Nephron progenitor cell (in vitro differentiated cells): ENCODE data around the gene TMEM45B.

Experiments used
- DNase-seq: peaks from one replicate; pipeline ENCODE4 v3.0.0; 2021
- H3K27ac Mint-ChIP-seq: 2 replicates; pipeline ENCODE4 v1.8.0; 2021; ENCODE audit warnings: mild to moderate bottlenecking, moderate library complexity, mixed read lengths
- H3K27me3 Mint-ChIP-seq: 2 replicates; pipeline ENCODE4 v1.8.0; 2021; ENCODE audit warnings: mild to moderate bottlenecking, low read depth, mixed read lengths; ENCODE audit not compliant: poor library complexity
- H3K36me3 Mint-ChIP-seq: 2 replicates; pipeline ENCODE4 v1.8.0; 2021; ENCODE audit warnings: low read depth, mixed read lengths
- H3K4me1 Mint-ChIP-seq: 2 replicates; pipeline ENCODE4 v1.8.0; 2021; ENCODE audit warnings: mixed read lengths
- H3K4me3 Mint-ChIP-seq: 2 replicates; pipeline ENCODE4 v1.8.0; 2021; ENCODE audit warnings: mild to moderate bottlenecking, moderate library complexity, mixed read lengths
- H3K9me3 Mint-ChIP-seq: 2 replicates; pipeline ENCODE4 v1.8.0; 2021; ENCODE audit warnings: mild to moderate bottlenecking, moderate library complexity, mixed read lengths
- TF ChIP-seq, protein P1 (sequence below): fragments of 200-600 bp; sonication (generic); IDR thresholded peaks from 2 replicates; pipeline ENCODE4 v1.5.0; 2021; ENCODE audit warnings: antibody characterized with exemption

Gene TMEM45B

GRCh38 chr11:129871914-129872313 is 56.3 kb downstream of the TMEM45B start:
- peak overlapping the region; percentile 0 for H3K27ac Mint-ChIP-seq
- H3K4me3 Mint-ChIP-seq, result no peak overlapping the region
- H3K4me1 Mint-ChIP-seq, result peaks cover 14% of the 10 kb centered on the region
- no peaks in the 10 kb centered on the region for H3K9me3 Mint-ChIP-seq
- TF ChIP-seq, protein P1, sequence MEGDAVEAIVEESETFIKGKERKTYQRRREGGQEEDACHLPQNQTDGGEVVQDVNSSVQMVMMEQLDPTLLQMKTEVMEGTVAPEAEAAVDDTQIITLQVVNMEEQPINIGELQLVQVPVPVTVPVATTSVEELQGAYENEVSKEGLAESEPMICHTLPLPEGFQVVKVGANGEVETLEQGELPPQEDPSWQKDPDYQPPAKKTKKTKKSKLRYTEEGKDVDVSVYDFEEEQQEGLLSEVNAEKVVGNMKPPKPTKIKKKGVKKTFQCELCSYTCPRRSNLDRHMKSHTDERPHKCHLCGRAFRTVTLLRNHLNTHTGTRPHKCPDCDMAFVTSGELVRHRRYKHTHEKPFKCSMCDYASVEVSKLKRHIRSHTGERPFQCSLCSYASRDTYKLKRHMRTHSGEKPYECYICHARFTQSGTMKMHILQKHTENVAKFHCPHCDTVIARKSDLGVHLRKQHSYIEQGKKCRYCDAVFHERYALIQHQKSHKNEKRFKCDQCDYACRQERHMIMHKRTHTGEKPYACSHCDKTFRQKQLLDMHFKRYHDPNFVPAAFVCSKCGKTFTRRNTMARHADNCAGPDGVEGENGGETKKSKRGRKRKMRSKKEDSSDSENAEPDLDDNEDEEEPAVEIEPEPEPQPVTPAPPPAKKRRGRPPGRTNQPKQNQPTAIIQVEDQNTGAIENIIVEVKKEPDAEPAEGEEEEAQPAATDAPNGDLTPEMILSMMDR, result no peak
- H3K27me3 Mint-ChIP-seq, result no peaks in the 10 kb centered on the region
- H3K36me3 Mint-ChIP-seq, result peaks cover 79% of the 10 kb centered on the region
- DNase-seq, result no peak

GRCh38 chr11:129880311-129880710 is 64.7 kb downstream of the TMEM45B start:
- H3K4me1 Mint-ChIP-seq, result no peaks in the 10 kb centered on the region
- H3K27ac Mint-ChIP-seq, result peak overlapping the region; percentile 8
- no peaks in the 10 kb centered on the region for H3K27me3 Mint-ChIP-seq
- H3K9me3 Mint-ChIP-seq, result no peaks in the 10 kb centered on the region
- no peak for DNase-seq
- TF ChIP-seq, protein P1, result no peak
- no peak overlapping the region for H3K4me3 Mint-ChIP-seq
- H3K36me3 Mint-ChIP-seq, result peaks cover 86% of the 10 kb centered on the region

DNA sequence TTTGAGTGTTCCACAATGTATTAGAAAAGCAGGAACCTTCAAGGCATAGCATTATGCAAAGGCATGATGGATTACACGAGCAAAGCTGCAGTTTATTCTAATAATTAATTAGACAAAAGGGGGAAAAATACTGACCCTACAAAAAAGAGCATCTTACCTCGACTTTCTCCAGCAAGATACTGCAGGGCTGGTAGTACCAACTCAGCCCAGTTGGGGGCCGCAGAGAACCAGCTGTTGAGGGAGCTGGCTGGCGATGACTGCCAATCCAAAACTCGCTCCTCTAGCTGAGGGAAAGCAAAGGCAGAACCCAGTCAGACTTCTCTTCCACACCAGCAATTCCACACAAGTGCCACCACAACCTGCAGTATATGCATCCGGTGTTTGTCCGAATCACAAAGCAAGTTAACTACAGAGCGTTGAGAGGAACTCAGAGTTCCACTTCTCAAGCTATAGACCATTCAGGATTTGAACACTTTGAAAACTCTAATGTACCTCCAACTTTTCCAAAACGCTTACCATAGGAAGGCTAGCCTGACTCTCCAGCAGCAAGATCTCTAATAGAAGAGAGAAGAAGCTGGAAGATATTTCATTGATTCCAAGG is 66.0 kb downstream of the TMEM45B start:
- DNase-seq, result peak; percentile 55
- no peak overlapping the region for H3K4me3 Mint-ChIP-seq
- H3K27me3 Mint-ChIP-seq, result no peaks in the 10 kb centered on the region
- H3K36me3 Mint-ChIP-seq, result peaks cover 88% of the 10 kb centered on the region
- no peaks in the 10 kb centered on the region for H3K4me1 Mint-ChIP-seq
- TF ChIP-seq, protein P1, result peak; percentile 53
- H3K27ac Mint-ChIP-seq, result no peak overlapping the region
- no peaks in the 10 kb centered on the region for H3K9me3 Mint-ChIP-seq

DNA sequence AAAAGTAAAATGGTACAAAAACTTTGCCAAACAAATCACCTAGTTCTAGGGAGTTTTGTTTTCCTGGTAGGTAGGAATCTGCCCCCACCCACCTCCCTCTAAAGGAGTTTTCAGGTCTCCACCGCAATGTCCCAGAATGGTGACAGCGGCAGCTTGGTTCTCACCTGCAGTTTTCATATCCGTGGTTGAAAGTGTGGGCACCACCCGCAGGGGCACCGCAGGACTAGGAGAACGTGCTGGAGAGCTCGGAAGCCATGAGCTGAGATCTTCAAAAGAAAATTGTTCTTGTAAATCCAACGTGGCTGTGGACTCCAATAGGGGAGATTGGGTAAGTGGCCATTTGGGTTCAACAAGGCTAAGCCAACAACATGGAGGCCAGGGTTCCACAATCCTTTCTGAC is 68.9 kb downstream of the TMEM45B start:
- Mint-ChIP-seq H3K27me3 (no peaks in the 10 kb centered on the region), H3K27ac (no peak overlapping the region), H3K36me3 (peaks cover 91% of the 10 kb centered on the region)

GRCh38 chr11:129885381-129885780 is 69.7 kb downstream of the TMEM45B start:
- TF ChIP-seq, protein P1, result no peak
- no peaks in the 10 kb centered on the region for H3K9me3 Mint-ChIP-seq

More for the DNA sequence above, 68.9 kb downstream of the TMEM45B start:
- Mint-ChIP-seq H3K9me3 (no peaks in the 10 kb centered on the region), H3K4me1 (no peaks in the 10 kb centered on the region), H3K4me3 (no peak overlapping the region)
- TF ChIP-seq, protein P1, result no peak
- no peak for DNase-seq

GRCh38 chr11:129888451-129888850 is 72.8 kb downstream of the TMEM45B start:
- Mint-ChIP-seq H3K27me3 (no peaks in the 10 kb centered on the region), H3K4me1 (peaks cover 8% of the 10 kb centered on the region), H3K9me3 (no peaks in the 10 kb centered on the region), H3K36me3 (peaks cover 92% of the 10 kb centered on the region), H3K27ac (peak overlapping the region; percentile 12), H3K4me3 (no peak overlapping the region)
- no peak for DNase-seq
- TF ChIP-seq, protein P1, result no peak

More at GRCh38 chr11:129885381-129885780, 69.7 kb downstream of the TMEM45B start:
- no peaks in the 10 kb centered on the region for H3K4me1 Mint-ChIP-seq
- H3K27me3 Mint-ChIP-seq, result no peaks in the 10 kb centered on the region
- H3K4me3 Mint-ChIP-seq, result no peak overlapping the region
- DNase-seq, result no peak
- peaks cover 93% of the 10 kb centered on the region for H3K36me3 Mint-ChIP-seq
- no peak overlapping the region for H3K27ac Mint-ChIP-seq
